PC-9 (cell line): ENCODE results near the gene CCBE1.

Experiments used
- EZH2 ChIP-seq: fragments of 200-600 bp; sonication (generic); IDR thresholded peaks from 2 replicates; pipeline ENCODE4 v1.8.0; 2017; ENCODE audit warnings: antibody characterized with exemption, low read depth
- TF ChIP-seq, protein P1 (sequence below): fragments of 200-600 bp; sonication (generic); conservative IDR thresholded peaks from 2 replicates; pipeline ENCODE4 v1.6.1; 2017; ENCODE audit warnings: mixed run types, antibody characterized with exemption, mild to moderate bottlenecking, moderate library complexity

- TF ChIP-seq, protein P1, sequence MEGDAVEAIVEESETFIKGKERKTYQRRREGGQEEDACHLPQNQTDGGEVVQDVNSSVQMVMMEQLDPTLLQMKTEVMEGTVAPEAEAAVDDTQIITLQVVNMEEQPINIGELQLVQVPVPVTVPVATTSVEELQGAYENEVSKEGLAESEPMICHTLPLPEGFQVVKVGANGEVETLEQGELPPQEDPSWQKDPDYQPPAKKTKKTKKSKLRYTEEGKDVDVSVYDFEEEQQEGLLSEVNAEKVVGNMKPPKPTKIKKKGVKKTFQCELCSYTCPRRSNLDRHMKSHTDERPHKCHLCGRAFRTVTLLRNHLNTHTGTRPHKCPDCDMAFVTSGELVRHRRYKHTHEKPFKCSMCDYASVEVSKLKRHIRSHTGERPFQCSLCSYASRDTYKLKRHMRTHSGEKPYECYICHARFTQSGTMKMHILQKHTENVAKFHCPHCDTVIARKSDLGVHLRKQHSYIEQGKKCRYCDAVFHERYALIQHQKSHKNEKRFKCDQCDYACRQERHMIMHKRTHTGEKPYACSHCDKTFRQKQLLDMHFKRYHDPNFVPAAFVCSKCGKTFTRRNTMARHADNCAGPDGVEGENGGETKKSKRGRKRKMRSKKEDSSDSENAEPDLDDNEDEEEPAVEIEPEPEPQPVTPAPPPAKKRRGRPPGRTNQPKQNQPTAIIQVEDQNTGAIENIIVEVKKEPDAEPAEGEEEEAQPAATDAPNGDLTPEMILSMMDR = no peak
- TF ChIP-seq EZH2 = no peak
Observed at GRCh38 chr18:59528866-59529265, 168.4 kb downstream of the CCBE1 start.
